Gastrocnemius medialis (tissue), 4 donors: ENCODE results near the gene USP6NL.

Source experiments
- CTCF ChIP-seq, 5 experiments: fragments of 450-650 bp in 3 of 5; fragments of 200-600 bp in 2 of 5; sonication (generic) in 2 of 5; IDR thresholded peaks in 4 of 5; conservative IDR thresholded peaks in 1 of 5; 1 replicate in 4 of 5; 2 replicates in 1 of 5; pipeline ENCODE4 v1.5.1; 2016 to 2019; ENCODE audit warnings: antibody characterized with exemption in 5 of 5, mild to moderate bottlenecking in 3 of 5, moderate library complexity in 3 of 5
- POLR2A ChIP-seq, 2 donors: fragments of 450-650 bp; IDR thresholded peaks; one replicate each; pipeline ENCODE4 v1.6.1; 2017; ENCODE audit warnings: antibody characterized with exemption in 2 of 2, mild to moderate bottlenecking in 2 of 2, moderate library complexity in 2 of 2

GRCh38 chr10:11488126-11488525, 123.3 kb downstream of the USP6NL start:
- TF ChIP-seq POLR2A (IDR thresholded peaks at IDR 0.05) (no peak), CTCF (IDR thresholded peaks at IDR 0.05 in 4 of 5, conservative IDR thresholded peaks at IDR 0.05 in 1 of 5) (no peak)
